PFSK-1 (cell line): ENCODE results near the gene TNFRSF1B.

Experiments
- POLR2AphosphoS5 ChIP-seq: IDR thresholded peaks from 2 replicates; pipeline ENCODE4 v1.6.1; 2012; ENCODE audit warnings: low read depth, mild to moderate bottlenecking, control low read depth, low read length, moderate library complexity
- TF ChIP-seq, protein P1 (sequence below), 2 experiments: IDR thresholded peaks; 2 replicates each; pipeline versions ENCODE4 v1.6.1 to v1.8.0; 2011 to 2012; ENCODE audit warnings: low read depth in 2 of 2, low read length in 2 of 2, control low read depth in 1 of 2, inconsistent platforms in 1 of 2, mild to moderate bottlenecking in 1 of 2, moderate library complexity in 1 of 2; ENCODE audit not compliant: insufficient read depth in 1 of 2

DNA sequence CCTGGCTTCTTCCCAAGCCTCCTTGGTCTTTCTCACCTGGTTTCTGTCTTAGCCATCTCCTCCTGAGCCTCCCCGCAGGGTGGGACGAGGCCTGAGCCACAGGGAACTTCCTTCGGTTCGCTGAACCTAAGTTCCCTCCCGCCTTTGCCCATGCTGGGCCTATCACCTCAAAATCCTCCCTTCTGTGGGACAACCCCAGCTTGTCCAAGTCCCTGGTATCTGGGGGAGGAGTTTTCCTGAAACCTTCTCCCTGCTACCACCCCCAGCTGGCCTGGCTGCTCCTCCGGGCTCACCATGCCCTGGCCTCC is 35.4 kb downstream of the TNFRSF1B start:
- TF ChIP-seq, protein P1, sequence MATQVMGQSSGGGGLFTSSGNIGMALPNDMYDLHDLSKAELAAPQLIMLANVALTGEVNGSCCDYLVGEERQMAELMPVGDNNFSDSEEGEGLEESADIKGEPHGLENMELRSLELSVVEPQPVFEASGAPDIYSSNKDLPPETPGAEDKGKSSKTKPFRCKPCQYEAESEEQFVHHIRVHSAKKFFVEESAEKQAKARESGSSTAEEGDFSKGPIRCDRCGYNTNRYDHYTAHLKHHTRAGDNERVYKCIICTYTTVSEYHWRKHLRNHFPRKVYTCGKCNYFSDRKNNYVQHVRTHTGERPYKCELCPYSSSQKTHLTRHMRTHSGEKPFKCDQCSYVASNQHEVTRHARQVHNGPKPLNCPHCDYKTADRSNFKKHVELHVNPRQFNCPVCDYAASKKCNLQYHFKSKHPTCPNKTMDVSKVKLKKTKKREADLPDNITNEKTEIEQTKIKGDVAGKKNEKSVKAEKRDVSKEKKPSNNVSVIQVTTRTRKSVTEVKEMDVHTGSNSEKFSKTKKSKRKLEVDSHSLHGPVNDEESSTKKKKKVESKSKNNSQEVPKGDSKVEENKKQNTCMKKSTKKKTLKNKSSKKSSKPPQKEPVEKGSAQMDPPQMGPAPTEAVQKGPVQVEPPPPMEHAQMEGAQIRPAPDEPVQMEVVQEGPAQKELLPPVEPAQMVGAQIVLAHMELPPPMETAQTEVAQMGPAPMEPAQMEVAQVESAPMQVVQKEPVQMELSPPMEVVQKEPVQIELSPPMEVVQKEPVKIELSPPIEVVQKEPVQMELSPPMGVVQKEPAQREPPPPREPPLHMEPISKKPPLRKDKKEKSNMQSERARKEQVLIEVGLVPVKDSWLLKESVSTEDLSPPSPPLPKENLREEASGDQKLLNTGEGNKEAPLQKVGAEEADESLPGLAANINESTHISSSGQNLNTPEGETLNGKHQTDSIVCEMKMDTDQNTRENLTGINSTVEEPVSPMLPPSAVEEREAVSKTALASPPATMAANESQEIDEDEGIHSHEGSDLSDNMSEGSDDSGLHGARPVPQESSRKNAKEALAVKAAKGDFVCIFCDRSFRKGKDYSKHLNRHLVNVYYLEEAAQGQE (IDR thresholded peaks at IDR 0.05; ENCODE audit: insufficient read depth in 1 of 2, low read depth in 2 of 2, low read length in 2 of 2): no peak
- TF ChIP-seq POLR2AphosphoS5: no peak
